ENCODE results near the gene PRCC. TPM values are rescaled to one million over a fixed set of nuclear protein-coding genes. Genes with fewer than 3 reads are reported as not detected.

PRCC gene
- total and polyA plus RNA-seq, 2 of the 13 experiments (the other 11 are each of a cell fraction or from before 2014, with no cell fraction given), result 24.2 to 40.5 TPM

DNA sequence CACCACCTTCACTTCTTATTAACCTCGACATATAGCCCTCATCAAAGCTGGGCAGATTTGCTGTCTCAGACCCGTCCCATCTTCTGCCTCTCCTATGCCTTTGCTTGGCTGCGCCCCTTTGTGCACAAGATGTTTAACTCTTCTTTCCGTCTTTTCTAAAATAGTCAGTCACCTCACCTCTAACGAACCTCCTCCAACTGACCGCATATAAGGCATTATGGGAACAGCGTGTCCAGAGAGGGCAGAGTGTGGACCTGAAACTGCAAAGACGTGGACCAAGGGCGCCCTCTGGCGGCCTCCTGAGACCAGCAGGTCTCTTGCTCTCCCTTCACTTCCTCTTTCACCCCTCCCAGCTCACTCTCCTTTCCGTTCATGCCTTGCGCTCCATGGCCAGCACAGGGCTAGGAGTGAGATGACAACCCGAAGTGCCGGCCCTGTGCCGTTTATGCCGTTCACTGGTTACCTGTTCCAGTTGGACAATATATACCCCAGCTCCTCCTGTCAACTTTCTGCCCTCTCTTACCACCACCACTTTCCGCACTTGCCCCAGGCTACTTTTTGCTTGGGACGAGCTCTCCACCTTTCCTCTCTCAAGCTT, 41.6 kb upstream of the PRCC start (continued):
- TF ChIP-seq, protein P1, sequence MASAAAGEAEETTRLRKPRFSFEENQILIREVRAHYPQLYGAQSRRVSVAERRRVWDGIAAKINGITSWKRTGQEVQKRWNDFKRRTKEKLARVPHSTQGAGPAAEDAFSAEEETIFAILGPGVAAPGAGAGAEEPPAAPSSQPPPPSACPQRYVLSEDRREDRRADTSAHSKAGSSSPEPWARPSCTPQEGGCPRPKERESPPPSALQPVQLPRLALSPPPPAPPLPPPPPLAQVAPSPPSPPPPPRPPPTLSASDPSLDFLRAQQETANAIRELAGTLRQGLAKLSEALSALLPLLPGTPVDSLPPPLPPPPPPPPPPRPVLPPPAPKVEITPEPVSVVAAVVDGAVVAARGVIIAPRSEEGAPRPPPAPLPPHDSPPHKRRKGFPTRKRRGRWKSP (CRISPR knock-in tag; IDR thresholded peaks at IDR 0.05), result 0 out of 2 replicates have a peak, but pooled peaks have one; percentile 26
- TF ChIP-seq XRCC5 (optimal IDR thresholded peaks at IDR 0.05; ENCODE audit: low read length) (peak; percentile 80), ZNF354B (CRISPR knock-in tag; IDR thresholded peaks at IDR 0.05) (no peak), ZNF234 (CRISPR knock-in tag; conservative IDR thresholded peaks at IDR 0.05) (no peak), SMC3 (IDR thresholded peaks at IDR 0.05; ENCODE audit: low read length) (peak; percentile 91), HDAC6 (IDR thresholded peaks at IDR 0.05; ENCODE audit: low read depth, low read length) (no peak), ZNF382 (CRISPR knock-in tag; IDR thresholded peaks at IDR 0.05; ENCODE audit: borderline replicate concordance) (no peak), TEAD3 (CRISPR knock-in tag; optimal IDR thresholded peaks at IDR 0.05; ENCODE audit: borderline replicate concordance) (peak; percentile 30), TBX2 (CRISPR knock-in tag; IDR thresholded peaks at IDR 0.05; ENCODE audit: borderline replicate concordance) (0 out of 2 replicates have a peak, but pooled peaks have one; percentile 19), ZMYM3 (CRISPR knock-in tag; IDR thresholded peaks at IDR 0.05) (peak; percentile 17; the same call in 1 of the 2 replicates), MIXL1 (CRISPR knock-in tag; IDR thresholded peaks at IDR 0.05) (peak; percentile 31; the same call in 1 of the 2 replicates), NFATC3 (CRISPR knock-in tag; IDR thresholded peaks at IDR 0.05) (no peak)
- TF ChIP-seq, protein P2, sequence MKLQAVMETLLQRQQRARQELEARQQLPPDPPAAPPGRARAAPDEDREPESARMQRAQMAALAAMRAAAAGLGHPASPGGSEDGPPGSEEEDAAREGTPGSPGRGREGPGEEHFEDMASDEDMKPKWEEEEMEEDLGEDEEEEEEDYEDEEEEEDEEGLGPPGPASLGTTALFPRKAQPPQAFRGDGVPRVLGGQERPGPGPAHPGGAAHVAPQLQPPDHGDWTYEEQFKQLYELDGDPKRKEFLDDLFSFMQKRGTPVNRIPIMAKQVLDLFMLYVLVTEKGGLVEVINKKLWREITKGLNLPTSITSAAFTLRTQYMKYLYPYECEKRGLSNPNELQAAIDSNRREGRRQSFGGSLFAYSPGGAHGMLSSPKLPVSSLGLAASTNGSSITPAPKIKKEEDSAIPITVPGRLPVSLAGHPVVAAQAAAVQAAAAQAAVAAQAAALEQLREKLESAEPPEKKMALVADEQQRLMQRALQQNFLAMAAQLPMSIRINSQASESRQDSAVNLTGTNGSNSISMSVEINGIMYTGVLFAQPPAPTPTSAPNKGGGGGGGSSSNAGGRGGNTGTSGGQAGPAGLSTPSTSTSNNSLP (IDR thresholded peaks at IDR 0.05; ENCODE audit: low read depth, low read length), result no peak
- TF ChIP-seq, protein P3, sequence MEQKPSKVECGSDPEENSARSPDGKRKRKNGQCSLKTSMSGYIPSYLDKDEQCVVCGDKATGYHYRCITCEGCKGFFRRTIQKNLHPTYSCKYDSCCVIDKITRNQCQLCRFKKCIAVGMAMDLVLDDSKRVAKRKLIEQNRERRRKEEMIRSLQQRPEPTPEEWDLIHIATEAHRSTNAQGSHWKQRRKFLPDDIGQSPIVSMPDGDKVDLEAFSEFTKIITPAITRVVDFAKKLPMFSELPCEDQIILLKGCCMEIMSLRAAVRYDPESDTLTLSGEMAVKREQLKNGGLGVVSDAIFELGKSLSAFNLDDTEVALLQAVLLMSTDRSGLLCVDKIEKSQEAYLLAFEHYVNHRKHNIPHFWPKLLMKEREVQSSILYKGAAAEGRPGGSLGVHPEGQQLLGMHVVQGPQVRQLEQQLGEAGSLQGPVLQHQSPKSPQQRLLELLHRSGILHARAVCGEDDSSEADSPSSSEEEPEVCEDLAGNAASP (CRISPR knock-in tag; IDR thresholded peaks at IDR 0.05; ENCODE audit: borderline replicate concordance), result peak; percentile 20; the same call in 1 of the 2 replicates
- TF ChIP-seq, protein P4, sequence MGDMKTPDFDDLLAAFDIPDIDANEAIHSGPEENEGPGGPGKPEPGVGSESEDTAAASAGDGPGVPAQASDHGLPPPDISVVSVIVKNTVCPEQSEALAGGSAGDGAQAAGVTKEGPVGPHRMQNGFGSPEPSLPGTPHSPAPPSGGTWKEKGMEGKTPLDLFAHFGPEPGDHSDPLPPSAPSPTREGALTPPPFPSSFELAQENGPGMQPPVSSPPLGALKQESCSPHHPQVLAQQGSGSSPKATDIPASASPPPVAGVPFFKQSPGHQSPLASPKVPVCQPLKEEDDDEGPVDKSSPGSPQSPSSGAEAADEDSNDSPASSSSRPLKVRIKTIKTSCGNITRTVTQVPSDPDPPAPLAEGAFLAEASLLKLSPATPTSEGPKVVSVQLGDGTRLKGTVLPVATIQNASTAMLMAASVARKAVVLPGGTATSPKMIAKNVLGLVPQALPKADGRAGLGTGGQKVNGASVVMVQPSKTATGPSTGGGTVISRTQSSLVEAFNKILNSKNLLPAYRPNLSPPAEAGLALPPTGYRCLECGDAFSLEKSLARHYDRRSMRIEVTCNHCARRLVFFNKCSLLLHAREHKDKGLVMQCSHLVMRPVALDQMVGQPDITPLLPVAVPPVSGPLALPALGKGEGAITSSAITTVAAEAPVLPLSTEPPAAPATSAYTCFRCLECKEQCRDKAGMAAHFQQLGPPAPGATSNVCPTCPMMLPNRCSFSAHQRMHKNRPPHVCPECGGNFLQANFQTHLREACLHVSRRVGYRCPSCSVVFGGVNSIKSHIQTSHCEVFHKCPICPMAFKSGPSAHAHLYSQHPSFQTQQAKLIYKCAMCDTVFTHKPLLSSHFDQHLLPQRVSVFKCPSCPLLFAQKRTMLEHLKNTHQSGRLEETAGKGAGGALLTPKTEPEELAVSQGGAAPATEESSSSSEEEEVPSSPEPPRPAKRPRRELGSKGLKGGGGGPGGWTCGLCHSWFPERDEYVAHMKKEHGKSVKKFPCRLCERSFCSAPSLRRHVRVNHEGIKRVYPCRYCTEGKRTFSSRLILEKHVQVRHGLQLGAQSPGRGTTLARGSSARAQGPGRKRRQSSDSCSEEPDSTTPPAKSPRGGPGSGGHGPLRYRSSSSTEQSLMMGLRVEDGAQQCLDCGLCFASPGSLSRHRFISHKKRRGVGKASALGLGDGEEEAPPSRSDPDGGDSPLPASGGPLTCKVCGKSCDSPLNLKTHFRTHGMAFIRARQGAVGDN (CRISPR knock-in tag; IDR thresholded peaks at IDR 0.05), result peak; percentile 78
- TF ChIP-seq, protein P5, sequence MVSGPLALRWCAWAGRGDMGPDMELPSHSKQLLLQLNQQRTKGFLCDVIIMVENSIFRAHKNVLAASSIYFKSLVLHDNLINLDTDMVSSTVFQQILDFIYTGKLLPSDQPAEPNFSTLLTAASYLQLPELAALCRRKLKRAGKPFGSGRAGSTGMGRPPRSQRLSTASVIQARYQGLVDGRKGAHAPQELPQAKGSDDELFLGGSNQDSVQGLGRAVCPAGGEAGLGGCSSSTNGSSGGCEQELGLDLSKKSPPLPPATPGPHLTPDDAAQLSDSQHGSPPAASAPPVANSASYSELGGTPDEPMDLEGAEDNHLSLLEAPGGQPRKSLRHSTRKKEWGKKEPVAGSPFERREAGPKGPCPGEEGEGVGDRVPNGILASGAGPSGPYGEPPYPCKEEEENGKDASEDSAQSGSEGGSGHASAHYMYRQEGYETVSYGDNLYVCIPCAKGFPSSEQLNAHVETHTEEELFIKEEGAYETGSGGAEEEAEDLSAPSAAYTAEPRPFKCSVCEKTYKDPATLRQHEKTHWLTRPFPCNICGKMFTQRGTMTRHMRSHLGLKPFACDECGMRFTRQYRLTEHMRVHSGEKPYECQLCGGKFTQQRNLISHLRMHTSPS (CRISPR knock-in tag; IDR thresholded peaks at IDR 0.05; ENCODE audit: low read depth), result 0 out of 2 replicates have a peak, but pooled peaks have one; percentile 18
- TF ChIP-seq, protein P6, sequence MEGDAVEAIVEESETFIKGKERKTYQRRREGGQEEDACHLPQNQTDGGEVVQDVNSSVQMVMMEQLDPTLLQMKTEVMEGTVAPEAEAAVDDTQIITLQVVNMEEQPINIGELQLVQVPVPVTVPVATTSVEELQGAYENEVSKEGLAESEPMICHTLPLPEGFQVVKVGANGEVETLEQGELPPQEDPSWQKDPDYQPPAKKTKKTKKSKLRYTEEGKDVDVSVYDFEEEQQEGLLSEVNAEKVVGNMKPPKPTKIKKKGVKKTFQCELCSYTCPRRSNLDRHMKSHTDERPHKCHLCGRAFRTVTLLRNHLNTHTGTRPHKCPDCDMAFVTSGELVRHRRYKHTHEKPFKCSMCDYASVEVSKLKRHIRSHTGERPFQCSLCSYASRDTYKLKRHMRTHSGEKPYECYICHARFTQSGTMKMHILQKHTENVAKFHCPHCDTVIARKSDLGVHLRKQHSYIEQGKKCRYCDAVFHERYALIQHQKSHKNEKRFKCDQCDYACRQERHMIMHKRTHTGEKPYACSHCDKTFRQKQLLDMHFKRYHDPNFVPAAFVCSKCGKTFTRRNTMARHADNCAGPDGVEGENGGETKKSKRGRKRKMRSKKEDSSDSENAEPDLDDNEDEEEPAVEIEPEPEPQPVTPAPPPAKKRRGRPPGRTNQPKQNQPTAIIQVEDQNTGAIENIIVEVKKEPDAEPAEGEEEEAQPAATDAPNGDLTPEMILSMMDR (CRISPR knock-in tag; IDR thresholded peaks at IDR 0.05), result peak; percentile 98
